Measurements from ENCODE around the gene TTC39B.

TTC39B gene

DNA sequence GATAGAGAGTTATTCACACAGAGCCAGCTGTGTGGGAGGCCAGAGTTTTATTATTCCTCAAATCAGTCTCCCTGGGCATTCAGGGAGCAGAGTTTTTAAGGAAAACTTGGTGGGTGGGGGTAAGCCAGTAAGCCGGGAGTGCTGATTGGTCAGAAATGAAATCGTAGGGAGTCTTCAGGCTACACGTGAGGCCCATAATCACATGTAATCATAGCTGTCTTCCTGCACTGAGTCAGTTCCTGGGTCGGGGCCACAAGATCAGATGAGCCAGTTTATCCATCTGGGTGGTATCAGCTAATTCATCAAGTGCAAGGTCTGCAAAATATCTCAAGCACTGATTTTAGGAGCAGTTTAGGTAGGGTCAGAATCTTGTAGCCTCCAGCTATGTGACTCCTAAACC, 10.8 kb upstream of the TTC39B start:
- TF ChIP-seq, protein P1, sequence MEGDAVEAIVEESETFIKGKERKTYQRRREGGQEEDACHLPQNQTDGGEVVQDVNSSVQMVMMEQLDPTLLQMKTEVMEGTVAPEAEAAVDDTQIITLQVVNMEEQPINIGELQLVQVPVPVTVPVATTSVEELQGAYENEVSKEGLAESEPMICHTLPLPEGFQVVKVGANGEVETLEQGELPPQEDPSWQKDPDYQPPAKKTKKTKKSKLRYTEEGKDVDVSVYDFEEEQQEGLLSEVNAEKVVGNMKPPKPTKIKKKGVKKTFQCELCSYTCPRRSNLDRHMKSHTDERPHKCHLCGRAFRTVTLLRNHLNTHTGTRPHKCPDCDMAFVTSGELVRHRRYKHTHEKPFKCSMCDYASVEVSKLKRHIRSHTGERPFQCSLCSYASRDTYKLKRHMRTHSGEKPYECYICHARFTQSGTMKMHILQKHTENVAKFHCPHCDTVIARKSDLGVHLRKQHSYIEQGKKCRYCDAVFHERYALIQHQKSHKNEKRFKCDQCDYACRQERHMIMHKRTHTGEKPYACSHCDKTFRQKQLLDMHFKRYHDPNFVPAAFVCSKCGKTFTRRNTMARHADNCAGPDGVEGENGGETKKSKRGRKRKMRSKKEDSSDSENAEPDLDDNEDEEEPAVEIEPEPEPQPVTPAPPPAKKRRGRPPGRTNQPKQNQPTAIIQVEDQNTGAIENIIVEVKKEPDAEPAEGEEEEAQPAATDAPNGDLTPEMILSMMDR (conservative IDR thresholded peaks at IDR 0.05; ENCODE audit: control insufficient read depth, insufficient read depth, low read depth, low read length): no peak
- H3K4me3 ChIP-seq (ENCODE audit: control insufficient read depth, low read depth, low read length): no peak overlapping the region
- DNase-seq (ENCODE audit: low read depth): peak; percentile 80

DNA sequence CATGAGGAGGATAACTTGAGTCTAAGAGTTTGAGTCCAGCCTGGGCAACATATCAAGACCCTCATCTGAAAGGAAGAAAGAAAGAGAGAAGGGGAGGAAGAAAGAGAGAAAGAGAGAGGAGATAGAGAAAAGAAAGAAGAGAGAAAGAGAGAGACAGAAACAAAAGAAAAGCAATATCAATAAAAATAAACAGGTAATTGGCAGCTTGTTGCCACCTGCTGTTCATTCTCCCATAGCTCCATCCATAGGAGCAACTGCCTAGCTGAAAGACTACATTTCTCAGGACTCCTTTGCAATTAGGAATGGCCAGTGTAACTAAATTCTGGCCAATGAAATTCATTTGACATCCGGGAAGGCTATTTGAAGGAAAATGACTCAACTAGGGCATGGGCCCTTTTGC, 4.6 kb upstream of the TTC39B start:
- no peak overlapping the region for H3K4me3 ChIP-seq (ENCODE audit: control insufficient read depth, low read depth, low read length)
- TF ChIP-seq, protein P1 (conservative IDR thresholded peaks at IDR 0.05; ENCODE audit: control insufficient read depth, insufficient read depth, low read depth, low read length): no peak
- DNase-seq (ENCODE audit: low read depth): peak; percentile 36

GRCh38 chr9:15310107-15310850, 3.3 kb upstream of the TTC39B start:
- no peak overlapping the region for H3K4me3 ChIP-seq (ENCODE audit: control insufficient read depth, low read depth, low read length)
- TF ChIP-seq, protein P1 (conservative IDR thresholded peaks at IDR 0.05; ENCODE audit: control insufficient read depth, insufficient read depth, low read depth, low read length): no peak
- DNase-seq (ENCODE audit: low read depth): no peak

DNA sequence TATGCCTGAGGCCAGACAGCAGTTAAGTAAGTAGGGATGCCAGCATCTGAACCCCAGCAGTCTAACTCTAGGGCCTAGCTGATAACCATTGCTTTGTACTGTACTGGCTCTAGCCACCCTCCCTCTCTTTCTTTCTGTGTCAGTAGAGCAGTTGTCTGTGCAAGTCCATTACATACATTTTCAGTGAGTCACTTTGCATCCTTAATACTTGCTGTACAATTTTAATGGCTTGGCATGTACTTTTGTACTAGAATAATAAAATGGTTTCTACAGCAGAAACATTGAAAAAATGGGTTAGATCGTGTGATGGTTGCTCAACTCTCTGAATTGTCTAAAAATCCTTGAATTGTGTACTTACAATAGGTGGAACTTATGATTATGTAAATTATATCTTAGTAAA, 1.5 kb upstream of the TTC39B start:
- peak; percentile 71 for DNase-seq (ENCODE audit: low read depth)
- no peak overlapping the region for H3K4me3 ChIP-seq (ENCODE audit: control insufficient read depth, low read depth, low read length)
- TF ChIP-seq, protein P1 (conservative IDR thresholded peaks at IDR 0.05; ENCODE audit: control insufficient read depth, insufficient read depth, low read depth, low read length): no peak

GRCh38 chr9:15307523-15307841, 466 bp upstream of the TTC39B start:
- TF ChIP-seq, protein P1 (conservative IDR thresholded peaks at IDR 0.05; ENCODE audit: control insufficient read depth, insufficient read depth, low read depth, low read length): no peak
- no peak for DNase-seq (ENCODE audit: low read depth)
- peak overlapping the region; percentile 51 for H3K4me3 ChIP-seq (ENCODE audit: control insufficient read depth, low read depth, low read length)

DNA sequence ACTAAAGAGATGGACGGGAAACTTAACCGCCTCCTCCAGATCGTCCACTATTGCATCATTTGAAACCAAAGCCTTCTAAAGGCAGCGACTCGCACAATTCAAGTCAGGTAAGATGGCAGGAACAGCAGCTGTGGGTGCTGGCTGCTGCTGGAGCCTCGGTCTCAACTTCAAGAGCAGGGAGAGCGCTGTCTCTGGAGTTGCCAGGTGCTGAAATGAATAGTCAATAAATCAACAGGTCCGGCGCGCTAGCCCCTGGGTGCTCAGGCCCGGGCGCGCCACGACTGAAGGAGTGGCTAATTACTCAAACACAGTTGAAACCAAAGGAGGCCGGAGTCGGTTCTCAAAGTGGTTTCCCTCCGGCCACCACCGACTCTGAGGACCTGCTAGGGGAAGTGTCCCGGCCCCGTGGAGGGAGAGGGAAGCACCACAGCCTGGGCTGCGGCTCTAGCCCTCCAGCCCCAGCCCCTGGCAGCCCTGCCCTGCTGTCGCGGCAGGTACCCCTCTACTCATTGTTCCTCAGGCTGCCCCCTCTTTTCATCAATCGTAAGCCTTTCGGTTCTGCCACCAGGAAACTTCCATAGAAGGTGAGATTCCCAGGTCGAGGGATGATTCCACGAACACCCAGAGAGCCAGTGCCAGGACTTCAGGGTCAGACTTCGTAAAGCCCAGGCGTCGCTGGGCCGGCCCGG, 804 bp downstream of the TTC39B start:
- DNase-seq (ENCODE audit: low read depth): peak; percentile 55
- TF ChIP-seq, protein P1 (conservative IDR thresholded peaks at IDR 0.05; ENCODE audit: control insufficient read depth, insufficient read depth, low read depth, low read length): no peak
- H3K4me3 ChIP-seq (ENCODE audit: control insufficient read depth, low read depth, low read length): peak overlapping the region; percentile 82

Data from fibroblast of mammary gland (primary cell).